SK-N-MC (cell line): Measurements from ENCODE around the gene COL5A2.

ENCODE experiments used
- DNase-seq: peaks from one replicate; pipeline ENCODE4 v3.0.0-alpha.2; 2011; ENCODE audit warnings: low read depth, low spot score
- H3K27ac ChIP-seq: fragments of 200-600 bp; sonication (generic); 2 replicates; pipeline ENCODE4 v1.5.1; 2016; ENCODE audit warnings: mixed run types
- H3K36me3 ChIP-seq: fragments of 200-600 bp; sonication (generic); 2 replicates; pipeline ENCODE4 v1.6.1; 2017; ENCODE audit warnings: antibody characterized with exemption, low read length, mixed read lengths; ENCODE audit not compliant: insufficient read depth
- H3K4me3 ChIP-seq: fragments of 200-600 bp; sonication (generic); 2 replicates; pipeline ENCODE4 v1.5.1; 2016
- H3K9ac ChIP-seq: fragments of 200-600 bp; sonication (generic); 2 replicates; pipeline ENCODE4 v1.8.0; 2017; ENCODE audit warnings: mixed run types, mixed read lengths; ENCODE audit not compliant: insufficient read length
- H3K9me3 ChIP-seq: fragments of 200-600 bp; sonication (generic); 2 replicates; pipeline ENCODE4 v1.6.1; 2017; ENCODE audit warnings: low read depth, mild to moderate bottlenecking, antibody characterized with exemption, low read length, moderate library complexity, mixed read lengths
- EZH2 ChIP-seq: fragments of 200-600 bp; sonication (generic); IDR thresholded peaks from one replicate; pipeline ENCODE4 v1.6.1; 2017; ENCODE audit warnings: antibody characterized with exemption
- FOXP2 ChIP-seq: optimal IDR thresholded peaks from 2 replicates; pipeline ENCODE3; 2011; ENCODE audit warnings: mild to moderate bottlenecking, moderate library complexity; ENCODE audit not compliant: insufficient read depth; ENCODE audit errors: extremely low read length, control extremely low read depth
- POLR2AphosphoS5 ChIP-seq: IDR thresholded peaks from 2 replicates; pipeline ENCODE4 v1.6.1; 2012; ENCODE audit warnings: mild to moderate bottlenecking, low read depth, low read length, borderline replicate concordance

The COL5A2 gene

GRCh38 chr2:189129971-189130370, 49.6 kb downstream of the COL5A2 start:
- no peak for DNase-seq
- peaks cover 8% of the 10 kb centered on the region; the same call in 1 of the 2 replicates for H3K36me3 ChIP-seq
- no peak overlapping the region for H3K9ac ChIP-seq
- TF ChIP-seq FOXP2: no peak
- TF ChIP-seq EZH2: no peak
- TF ChIP-seq POLR2AphosphoS5: no peak
- H3K27ac ChIP-seq: peak overlapping the region; percentile 91
- H3K9me3 ChIP-seq: no peaks in the 10 kb centered on the region
- H3K4me3 ChIP-seq: no peak overlapping the region

GRCh38 chr2:189128970-189129369, 50.6 kb downstream of the COL5A2 start:
- peak overlapping the region; percentile 69 for H3K4me3 ChIP-seq
- H3K9me3 ChIP-seq: no peaks in the 10 kb centered on the region
- H3K27ac ChIP-seq: peak overlapping the region; percentile 91
- peak overlapping the region; percentile 58 for H3K9ac ChIP-seq
- peaks cover 8% of the 10 kb centered on the region; the same call in 1 of the 2 replicates for H3K36me3 ChIP-seq
- TF ChIP-seq POLR2AphosphoS5 (no peak), EZH2 (no peak), FOXP2 (no peak)
- DNase-seq: no peak

DNA sequence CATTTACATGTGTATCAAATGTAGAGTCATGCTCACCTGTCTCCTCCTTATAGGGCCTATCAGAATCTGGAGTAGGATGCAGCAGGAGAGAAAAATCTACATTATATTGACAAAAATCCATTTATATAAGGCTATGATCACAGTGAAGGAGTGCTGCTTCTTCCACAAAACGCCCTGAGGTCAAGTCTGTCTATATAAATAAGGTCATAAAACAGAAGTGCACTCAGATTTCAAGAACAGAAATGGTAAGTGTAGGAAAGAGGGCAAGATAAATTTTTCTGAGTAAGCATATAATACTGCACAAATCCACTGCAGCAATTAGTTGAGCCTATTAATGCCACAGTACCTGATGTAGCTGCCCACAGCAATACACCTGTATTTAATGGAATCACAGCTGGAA, 51.8 kb downstream of the COL5A2 start:
- H3K9ac ChIP-seq: no peak overlapping the region

GRCh38 chr2:189125195-189125594, 54.4 kb downstream of the COL5A2 start:
- no peak overlapping the region for H3K4me3 ChIP-seq
- H3K36me3 ChIP-seq: no peaks in the 10 kb centered on the region
- H3K27ac ChIP-seq: no peak overlapping the region
- TF ChIP-seq EZH2 (no peak), FOXP2 (no peak), POLR2AphosphoS5 (no peak)
- no peaks in the 10 kb centered on the region for H3K9me3 ChIP-seq
- no peak for DNase-seq
- no peak overlapping the region for H3K9ac ChIP-seq

More for the DNA sequence above, 51.8 kb downstream of the COL5A2 start:
- Histone ChIP-seq H3K36me3 (0 out of 2 replicates have a peak, but pooled peaks cover 4% of the 10 kb centered on the region), H3K9me3 (no peaks in the 10 kb centered on the region), H3K4me3 (no peak overlapping the region), H3K27ac (no peak overlapping the region)
- no peak for TF ChIP-seq POLR2AphosphoS5
- DNase-seq: no peak

DNA sequence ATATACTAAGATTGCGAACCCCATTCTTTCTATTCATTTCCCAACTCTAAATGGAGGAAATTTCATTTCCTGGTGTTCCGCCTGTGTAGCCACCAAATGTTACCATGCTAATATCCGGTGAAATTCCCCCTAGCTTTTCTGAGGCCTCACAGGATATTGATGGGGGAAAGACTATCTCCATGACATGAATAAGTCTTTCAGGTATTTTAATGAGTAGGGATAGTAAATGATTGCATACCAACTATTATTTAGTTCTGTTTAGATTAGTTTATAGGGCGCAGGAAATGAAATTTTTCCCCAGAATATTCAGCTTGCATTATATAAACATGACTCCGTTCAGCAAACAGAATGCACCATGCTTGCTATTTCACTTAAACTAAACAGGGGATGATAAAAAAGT, 55.4 kb downstream of the COL5A2 start:
- TF ChIP-seq POLR2AphosphoS5 (no peak), FOXP2 (no peak), EZH2 (no peak)
- no peak overlapping the region for H3K4me3 ChIP-seq
- H3K9me3 ChIP-seq: no peaks in the 10 kb centered on the region
- DNase-seq: no peak
- no peaks in the 10 kb centered on the region for H3K36me3 ChIP-seq
- no peak overlapping the region for H3K27ac ChIP-seq
- no peak overlapping the region for H3K9ac ChIP-seq

DNA sequence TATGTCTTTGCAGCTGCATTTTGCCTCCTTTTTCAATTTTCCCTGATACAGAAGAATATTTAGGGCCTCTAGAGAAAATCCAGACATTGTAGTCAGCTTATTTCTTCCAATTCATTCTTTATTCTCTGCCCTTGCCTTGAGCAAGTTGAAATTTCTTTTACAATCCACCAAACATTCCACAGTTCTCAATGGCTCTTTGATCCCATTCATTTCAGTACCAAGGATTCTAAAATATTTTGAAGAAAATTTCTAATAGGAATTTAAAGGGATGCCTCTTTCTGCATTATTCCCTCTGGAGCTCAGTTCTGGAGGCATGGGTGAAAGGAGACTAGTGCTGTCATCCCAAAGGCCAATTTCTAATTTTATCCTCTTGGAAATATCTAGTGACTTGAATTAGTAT, 61.2 kb downstream of the COL5A2 start:
- H3K4me3 ChIP-seq: no peak overlapping the region
- peak overlapping the region; percentile 33; the same call in 1 of the 2 replicates for H3K27ac ChIP-seq
- no peak overlapping the region for H3K9ac ChIP-seq
- no peaks in the 10 kb centered on the region for H3K9me3 ChIP-seq
- no peak for TF ChIP-seq FOXP2
- TF ChIP-seq EZH2: no peak
- no peak for TF ChIP-seq POLR2AphosphoS5
- no peak for DNase-seq
- no peaks in the 10 kb centered on the region for H3K36me3 ChIP-seq

GRCh38 chr2:189116979-189117378, 62.6 kb downstream of the COL5A2 start:
- DNase-seq: no peak
- H3K27ac ChIP-seq: peak overlapping the region; percentile 4; the same call in 1 of the 2 replicates
- H3K4me3 ChIP-seq: no peak overlapping the region
- H3K9ac ChIP-seq: no peak overlapping the region
- TF ChIP-seq POLR2AphosphoS5 (no peak), EZH2 (no peak), FOXP2 (no peak)
- H3K9me3 ChIP-seq: no peaks in the 10 kb centered on the region
- no peaks in the 10 kb centered on the region for H3K36me3 ChIP-seq

DNA sequence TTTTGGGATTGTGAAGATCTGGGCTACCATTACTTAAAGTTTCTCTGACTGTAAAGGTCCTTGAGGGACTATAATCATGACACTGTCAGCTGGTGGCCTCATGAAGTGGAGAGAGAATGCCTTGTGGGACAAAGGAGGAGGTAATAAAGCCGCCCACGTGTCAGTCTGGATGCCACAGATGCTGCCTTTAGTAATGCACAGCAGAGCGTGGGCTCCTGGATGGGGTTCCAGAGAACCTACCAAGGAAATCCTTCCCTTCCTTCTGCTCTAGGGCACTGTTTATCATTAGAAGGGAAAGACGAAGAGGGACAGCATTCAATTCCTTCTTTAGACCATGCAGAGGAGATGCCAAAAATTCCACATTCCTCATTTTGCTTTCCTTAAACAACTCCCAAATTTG, 63.5 kb downstream of the COL5A2 start:
- H3K9ac ChIP-seq: peak overlapping the region; percentile 23
- H3K4me3 ChIP-seq: 0 out of 2 replicates have a peak overlapping the region, but pooled peaks have one; percentile 32
- H3K27ac ChIP-seq: peak overlapping the region; percentile 4
- no peaks in the 10 kb centered on the region for H3K9me3 ChIP-seq
- TF ChIP-seq EZH2 (no peak), POLR2AphosphoS5 (no peak), FOXP2 (no peak)
- DNase-seq: no peak
- H3K36me3 ChIP-seq: no peaks in the 10 kb centered on the region

DNA sequence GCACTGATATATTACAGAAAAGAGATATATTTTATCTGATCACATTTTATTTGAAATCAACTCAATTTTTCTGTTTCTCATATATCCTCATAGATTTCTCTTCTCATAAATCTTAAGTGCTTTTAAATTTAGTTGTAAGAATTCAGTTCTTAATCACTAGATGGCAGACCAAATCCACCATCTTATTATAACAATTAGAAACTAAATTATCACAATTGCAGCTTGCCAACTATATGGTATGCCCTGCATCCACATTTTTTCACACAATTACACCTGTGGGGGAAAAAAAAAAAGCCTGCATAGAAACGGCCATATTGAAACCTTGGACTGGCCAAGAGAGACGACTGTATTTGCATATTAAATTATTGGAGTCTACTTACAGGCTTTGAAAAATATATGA, 64.4 kb downstream of the COL5A2 start:
- Histone ChIP-seq H3K36me3 (peaks cover 5% of the 10 kb centered on the region), H3K27ac (peak overlapping the region; percentile 4; the same call in 1 of the 2 replicates), H3K9me3 (no peaks in the 10 kb centered on the region), H3K4me3 (no peak overlapping the region), H3K9ac (no peak overlapping the region)
- TF ChIP-seq EZH2: no peak
- no peak for TF ChIP-seq FOXP2
- TF ChIP-seq POLR2AphosphoS5: no peak
- DNase-seq: no peak
